ENCODE results near the gene PITPNM2. TPM values are rescaled to one million over a fixed set of nuclear protein-coding genes. Genes with fewer than 3 reads are reported as not detected.

The PITPNM2 gene
- total RNA-seq (10 to 100 TPM; 11.1 to 71.8 (median 38.2) TPM), polyA plus RNA-seq (10 to 100 TPM; 11.1 to 12.5 TPM)
- long read RNA-seq, donor 1, partial matches to known transcripts = 6 of 26 reads
- long read RNA-seq, donor 1, other reads (novel, unspliced or antisense) = 20 of 26 reads
- long read RNA-seq, donor 2 = 0 reads
- long read RNA-seq, donor 3, partial matches to known transcripts = 9 of 33 reads
- long read RNA-seq, donor 3, other reads (novel, unspliced or antisense) = 24 of 33 reads

DNA sequence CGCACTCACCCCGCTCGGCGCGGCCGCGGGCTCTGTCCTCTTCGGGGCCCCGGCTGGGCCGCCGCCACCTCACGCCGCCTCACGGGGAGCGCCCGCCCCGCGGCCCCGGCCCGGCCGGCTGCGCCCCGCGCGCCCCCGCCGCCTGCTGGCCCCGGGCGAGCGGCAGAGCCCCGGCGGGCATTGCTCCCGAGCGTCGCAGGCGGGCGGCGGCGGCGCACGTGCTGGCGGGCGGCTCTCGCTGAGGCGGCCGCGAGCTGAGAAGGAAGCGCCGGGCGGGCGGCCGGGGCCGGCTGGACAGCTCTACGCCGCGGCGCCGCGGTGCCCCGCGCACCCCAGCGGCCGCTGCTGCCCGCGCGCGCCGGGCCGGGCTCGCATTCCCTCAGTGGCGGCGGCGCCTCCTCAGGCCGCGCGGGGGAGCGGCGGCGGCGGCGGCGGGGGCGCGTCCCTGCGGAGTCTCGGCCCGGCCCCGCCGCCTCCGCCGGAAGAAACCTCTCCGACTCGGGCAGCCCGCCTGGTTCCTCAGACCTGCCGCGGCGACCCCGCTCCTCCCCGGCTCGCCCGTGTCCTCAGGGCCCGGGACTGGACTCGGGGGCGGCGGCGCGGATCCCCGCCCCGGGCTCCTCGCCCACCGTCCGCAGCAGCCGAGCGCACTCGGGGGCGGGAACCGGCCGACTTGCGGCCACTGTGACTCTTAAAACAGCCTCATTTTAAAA is at the start of gene PITPNM2:
Gene PITPNM2, minus strand, starts transcription at position 347 of the 713 bp plus-strand sequence. CDS start 116,500 bp downstream, outside the sequence.
- WGBS, 3 donors = 0 to 1% (median 0%) methylated on average over 46 to 119 of the region's 119 CpGs
- intact Hi-C loops (cut with DNase I) = loop anchor here (2.0 to 5.0 kb wide), 4 partner anchors 81 to 169 kb away; partner anchors contain the start of genes ARL6IP4 (in 3 of the 4), MPHOSPH9 (in 1 of the 4) and MTRFR (in 1 of the 4)
- peak; percentile 65 to 84 (median 74) for DNase-seq
- TF ChIP-seq CTCF (IDR thresholded peaks at IDR 0.05) (peak in 2 of 3 donors; percentile 34 to 35), EP300 (IDR thresholded peaks at IDR 0.05) (no peak), POLR2A (IDR thresholded peaks at IDR 0.05) (no peak)
- Histone ChIP-seq H3K4me3 (peak within 1 kb of the TSS; percentile 90), H3K4me1 (ENCODE audit: insufficient read depth) (peaks cover 17% of the 10 kb centered on the region), H3K9me3 (no peaks in the 10 kb centered on the region), H3K36me3 (no peaks in the 10 kb centered on the region), H3K27ac (peak within 1 kb of the TSS; percentile 98 to 99), H3K27me3 (no peaks in the 10 kb centered on the region)

DNA sequence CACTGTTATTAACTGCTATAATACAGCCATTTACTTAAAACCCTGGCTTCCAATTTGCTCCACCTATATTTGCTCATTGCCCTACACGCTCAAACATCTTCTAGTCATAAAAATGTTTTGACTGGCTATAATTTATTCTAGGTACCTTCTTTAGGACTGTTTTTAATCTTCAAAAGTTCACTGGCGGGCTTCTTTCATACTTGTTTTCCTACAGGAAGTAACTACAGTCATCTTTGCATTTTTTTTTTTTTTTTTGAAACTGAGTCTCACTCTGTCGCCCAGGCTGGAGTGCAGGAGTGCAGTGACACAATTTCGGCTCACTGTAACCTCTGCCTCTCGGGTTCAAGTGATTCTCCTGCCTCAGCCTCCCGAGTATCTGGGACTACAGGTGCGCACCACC is 49.5 kb upstream of the PITPNM2 start:
- Histone ChIP-seq H3K4me3 (no peak overlapping the region), H3K27ac (no peak overlapping the region), H3K36me3 (no peaks in the 10 kb centered on the region), H3K9me3 (no peaks in the 10 kb centered on the region), H3K27me3 (no peaks in the 10 kb centered on the region), H3K4me1 (ENCODE audit: insufficient read depth) (no peaks in the 10 kb centered on the region)
- intact Hi-C loops (cut with DNase I) = no loop called here
- DNase-seq = no peak
- TF ChIP-seq EP300 (IDR thresholded peaks at IDR 0.05) = no peak
- TF ChIP-seq POLR2A (IDR thresholded peaks at IDR 0.05) = no peak
- no peak for TF ChIP-seq CTCF (IDR thresholded peaks at IDR 0.05)
- 87 to 94% (median 92%) methylated on average over 7 of the region's 7 CpGs for WGBS, 3 donors

DNA sequence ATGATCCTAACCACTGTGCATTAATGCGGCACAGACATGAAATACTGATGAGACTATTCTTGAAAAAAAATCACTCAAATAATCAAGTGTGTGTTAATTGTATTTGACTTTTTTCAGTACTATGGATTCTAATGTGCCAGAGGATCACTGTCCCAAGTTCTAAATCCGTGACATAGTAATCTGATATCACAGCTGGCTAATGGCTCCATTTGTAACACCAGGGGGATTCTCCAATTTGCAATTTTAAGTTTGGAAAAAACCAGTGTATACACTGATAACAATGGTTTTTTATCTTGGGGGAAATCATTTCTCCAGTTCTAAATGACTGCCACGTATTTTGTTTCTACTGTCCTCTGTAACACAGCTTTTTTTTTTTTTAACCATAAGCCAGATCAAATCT is 49.0 kb upstream of the PITPNM2 start:
- H3K36me3 ChIP-seq = no peaks in the 10 kb centered on the region
- WGBS, 3 donors = 93 to 99% (median 96%) methylated on average over 3 of the region's 3 CpGs

GRCh38 chr12:123187637-123188036 is 36.7 kb upstream of the PITPNM2 start:
- Histone ChIP-seq H3K4me3 (no peak overlapping the region), H3K27ac (no peak overlapping the region), H3K4me1 (ENCODE audit: insufficient read depth) (no peaks in the 10 kb centered on the region), H3K27me3 (no peaks in the 10 kb centered on the region), H3K36me3 (no peaks in the 10 kb centered on the region), H3K9me3 (no peaks in the 10 kb centered on the region)
- intact Hi-C loops (cut with DNase I) = no loop called here
- 92 to 96% (median 92%) methylated on average over 6 of the region's 6 CpGs for WGBS, 3 donors
- TF ChIP-seq CTCF (IDR thresholded peaks at IDR 0.05) = no peak
- TF ChIP-seq POLR2A (IDR thresholded peaks at IDR 0.05) = no peak
- no peak for TF ChIP-seq EP300 (IDR thresholded peaks at IDR 0.05)
- no peak for DNase-seq

More for the DNA sequence above, 49.0 kb upstream of the PITPNM2 start:
- Histone ChIP-seq H3K9me3 (no peaks in the 10 kb centered on the region), H3K27ac (no peak overlapping the region), H3K27me3 (no peaks in the 10 kb centered on the region), H3K4me3 (no peak overlapping the region), H3K4me1 (ENCODE audit: insufficient read depth) (no peaks in the 10 kb centered on the region)
- TF ChIP-seq EP300 (IDR thresholded peaks at IDR 0.05) = no peak
- TF ChIP-seq CTCF (IDR thresholded peaks at IDR 0.05) = no peak
- TF ChIP-seq POLR2A (IDR thresholded peaks at IDR 0.05) = no peak
- intact Hi-C loops (cut with DNase I) = no loop called here
- no peak for DNase-seq
